CD14-positive monocyte (primary cell): ENCODE data around the gene BYSL. TPM values are rescaled to one million over a fixed set of nuclear protein-coding genes. Genes with fewer than 3 reads are reported as not detected.

Experiments
- DNase-seq, 3 donors: peaks; one replicate each; pipeline ENCODE4 v3.0.0-alpha.2; 2011 to 2022
- H2AFZ ChIP-seq: 2 replicates; pipeline ENCODE4 v1.6.0; 2012; ENCODE audit warnings: mild to moderate bottlenecking, low read depth, low read length, inconsistent platforms; ENCODE audit not compliant: insufficient read depth, poor library complexity, severe bottlenecking
- H3K27ac ChIP-seq, 2 donors: 1 replicate in 1 of 2; 2 replicates in 1 of 2; pipeline ENCODE4 v1.5.1; 2012 to 2013; ENCODE audit warnings: low read length in 2 of 2, control low read depth in 1 of 2, inconsistent platforms in 1 of 2, low read depth in 1 of 2, mild to moderate bottlenecking in 1 of 2
- H3K27me3 ChIP-seq, 2 donors: one replicate each; pipeline versions ENCODE4 v1.6.0 to v1.6.1; 2011 to 2013; ENCODE audit warnings: low read length in 2 of 2; ENCODE audit not compliant: control insufficient read depth in 2 of 2, insufficient read depth in 2 of 2
- H3K36me3 ChIP-seq, 2 donors: replicated peaks in 1 of 2; 1 replicate in 1 of 2; 2 replicates in 1 of 2; pipeline versions ENCODE4 v1.5.1 to v1.6.1; 2012 to 2013; ENCODE audit warnings: low read length in 2 of 2, control low read depth in 1 of 2, inconsistent platforms in 1 of 2, mild to moderate bottlenecking in 1 of 2; ENCODE audit not compliant: insufficient read depth in 2 of 2, control insufficient read depth in 1 of 2
- H3K4me1 ChIP-seq, 2 donors: 1 replicate in 1 of 2; 2 replicates in 1 of 2; pipeline versions ENCODE4 v1.5.1 to v1.6.1; 2012 to 2013; ENCODE audit warnings: low read length in 2 of 2, control low read depth in 1 of 2, inconsistent platforms in 1 of 2, mild to moderate bottlenecking in 1 of 2, moderate library complexity in 1 of 2; ENCODE audit not compliant: insufficient read depth in 2 of 2, control insufficient read depth in 1 of 2
- H3K4me2 ChIP-seq: replicated peaks from 2 replicates; pipeline ENCODE3; 2012; ENCODE audit warnings: low read length, moderate library complexity, mild to moderate bottlenecking; ENCODE audit not compliant: poor library complexity, severe bottlenecking; ENCODE audit errors: extremely low read depth
- H3K4me3 ChIP-seq, 3 experiments: fragments of 200-600 bp in 1 of 3; sonication (generic) in 1 of 3; replicated peaks in 1 of 3; 1 replicate in 2 of 3; 2 replicates in 1 of 3; pipeline ENCODE4 v1.5.1; 2011 to 2013; ENCODE audit warnings: low read length in 3 of 3, mild to moderate bottlenecking in 3 of 3, control low read depth in 2 of 3, low read depth in 2 of 3, inconsistent platforms in 1 of 3, moderate library complexity in 1 of 3
- H3K79me2 ChIP-seq: 2 replicates; pipeline ENCODE4 v1.6.0; 2012; ENCODE audit warnings: mild to moderate bottlenecking, control low read depth, inconsistent platforms, low read length, moderate library complexity; ENCODE audit not compliant: insufficient read depth
- H3K9ac ChIP-seq: 2 replicates; pipeline ENCODE4 v1.6.0; 2017; ENCODE audit warnings: low read length, mild to moderate bottlenecking; ENCODE audit not compliant: insufficient read depth, poor library complexity, severe bottlenecking
- H3K9me3 ChIP-seq, 2 donors: replicated peaks in 1 of 2; 1 replicate in 1 of 2; 2 replicates in 1 of 2; pipeline versions ENCODE4 v1.5.1 to v1.6.1; 2012 to 2013; ENCODE audit warnings: low read length in 2 of 2, control low read depth in 1 of 2; ENCODE audit not compliant: control insufficient read depth in 1 of 2, insufficient read depth in 1 of 2
- H4K20me1 ChIP-seq: 2 replicates; pipeline ENCODE4 v1.6.0; 2012; ENCODE audit warnings: mild to moderate bottlenecking, low read length, control low read depth, moderate library complexity; ENCODE audit not compliant: insufficient read depth
- H3K27ac Mint-ChIP-seq, 7 donors: one replicate each; pipeline ENCODE4 v1.8.0; 2020; ENCODE audit warnings: mild to moderate bottlenecking in 7 of 7, mixed read lengths in 7 of 7, moderate library complexity in 6 of 7, inconsistent platforms in 2 of 7
- H3K27me3 Mint-ChIP-seq, 3 donors: one replicate each; pipeline ENCODE4 v1.8.0; 2021 to 2022; ENCODE audit warnings: low read depth in 3 of 3, mild to moderate bottlenecking in 3 of 3, mixed read lengths in 3 of 3, moderate library complexity in 3 of 3, inconsistent platforms in 1 of 3
- H3K36me3 Mint-ChIP-seq, 2 donors: one replicate each; pipeline ENCODE4 v1.8.0; 2020; ENCODE audit warnings: mixed read lengths in 2 of 2, inconsistent platforms in 1 of 2, mild to moderate bottlenecking in 1 of 2
- H3K4me1 Mint-ChIP-seq: one replicate; pipeline ENCODE4 v1.8.0; 2020; ENCODE audit warnings: mild to moderate bottlenecking, mixed read lengths
- H3K4me3 Mint-ChIP-seq, 2 donors: one replicate each; pipeline ENCODE4 v1.8.0; 2020; ENCODE audit warnings: mild to moderate bottlenecking in 2 of 2, mixed read lengths in 2 of 2, moderate library complexity in 1 of 2
- H3K9me3 Mint-ChIP-seq, 7 donors: one replicate each; pipeline ENCODE4 v1.8.0; 2020 to 2022; ENCODE audit warnings: mixed read lengths in 7 of 7, mild to moderate bottlenecking in 6 of 7, moderate library complexity in 6 of 7, inconsistent platforms in 2 of 7
- CTCF ChIP-seq: fragments of 200-600 bp; IDR thresholded peaks from one replicate; pipeline ENCODE4 v1.8.0; 2022; ENCODE audit warnings: antibody characterized with exemption, mild to moderate bottlenecking
- WGBS: methylation state at CpG from one replicate; pipeline ENCODE4 v1.1.5; 2013; ENCODE audit warnings: missing lambda C conversion rate; ENCODE audit not compliant: insufficient coverage; 5-methylcytosine and 5-hydroxymethylcytosine counted together
- intact Hi-C, 2 donors: fragments of 100-400 bp; cut with micrococcal nuclease; formaldehyde crosslinking; loops; one replicate each; pipeline versions ENCODE4 v1.15.0 to v1.15.1; 2023
- polyA plus RNA-seq, 3 donors: library from polyadenylated mRNA; depleted of rRNA in 1 of 3; unstranded in 2 of 3; stranded (reverse) in 1 of 3; fragments of 300-500 nt in 2 of 3; fragments of >200 nt in 1 of 3; fragmentation: Illumina TruSeq in 2 of 3; gene quantifications; 1 replicate in 2 of 3; 2 replicates in 1 of 3; pipeline ENCODE4 v1.2.3, GENCODE V29; 2012 to 2021

The BYSL gene
- polyA plus RNA-seq, 3 donors = 2.7 to 4.2 (median 3.9) TPM

DNA sequence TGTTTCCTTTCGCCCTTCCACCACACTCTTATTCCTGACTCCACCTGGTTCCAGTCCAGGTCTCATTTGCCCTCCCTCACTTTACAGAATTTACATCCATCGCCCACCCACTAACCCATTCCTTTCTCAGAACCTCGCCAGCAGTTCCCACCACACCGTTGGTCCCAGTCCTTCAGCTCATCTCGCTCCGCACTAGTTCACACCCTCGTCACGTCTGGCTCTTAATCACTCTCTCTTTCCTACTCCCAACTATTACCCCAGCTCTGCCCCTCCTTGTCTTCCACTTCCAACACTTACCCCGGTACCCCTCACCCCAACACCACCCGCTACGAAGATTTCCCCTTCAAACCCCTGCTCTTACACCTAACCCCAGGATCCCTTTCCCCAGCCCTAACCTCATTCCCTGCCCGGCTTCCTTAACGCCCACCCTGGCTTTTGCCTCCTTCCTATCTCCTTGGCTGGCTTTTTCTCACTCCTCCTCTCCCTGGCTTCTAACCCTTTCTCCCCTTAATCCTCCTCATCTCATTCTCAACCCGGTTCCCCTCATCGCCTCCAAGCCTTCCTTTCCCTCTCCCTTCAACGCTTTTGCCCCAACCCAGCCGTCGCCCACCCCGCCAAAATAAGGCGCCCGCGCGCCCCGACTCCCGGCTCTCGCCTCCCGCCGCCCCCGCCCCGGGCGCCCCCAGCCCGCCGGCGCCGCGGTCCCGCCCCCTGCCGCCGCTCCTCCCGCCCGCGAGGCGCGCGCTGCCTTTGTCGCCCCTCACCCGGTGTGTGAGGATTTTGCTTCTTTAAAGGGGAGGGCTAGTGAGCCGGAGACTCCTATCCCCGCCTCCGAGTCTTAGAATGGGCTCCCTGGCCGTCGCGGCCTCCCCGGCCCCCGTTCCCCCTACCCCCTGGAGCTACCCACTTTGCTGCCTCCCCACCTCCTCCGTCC lies 26.7 kb upstream of the BYSL start:
- H3K27ac Mint-ChIP-seq = peak overlapping the region in 2 of 7 donors; percentile 90 to 96
- intact Hi-C loops = loop anchor here (5.0 to 10.0 kb wide), 4 partner anchors 107 to 170 kb away; partner anchors contain the start of genes TOMM6 (in 2 of the 2) and PRICKLE4 (in 1 of the 2)
- H3K27ac ChIP-seq = peak overlapping the region in 1 of 2 donors; percentile 95

More for the DNA sequence above, 26.7 kb upstream of the BYSL start:
- H3K4me1 Mint-ChIP-seq = peaks cover 13% of the 10 kb centered on the region
- whole genome bisulfite sequencing = 6% methylated on average over 25 of the region's 56 CpGs
- Histone ChIP-seq H3K4me3 (peak overlapping the region; percentile 85 to 95 (median 87)), H3K4me1 (peaks cover 18 to 24% of the 10 kb centered on the region in 2 donors), H3K27me3 (peaks cover 2 to 5% of the 10 kb centered on the region in 2 donors), H3K9ac (peak overlapping the region; percentile 84), H3K9me3 (no peaks in the 10 kb centered on the region), H2AFZ (peak overlapping the region; percentile 86), H3K79me2 (no peaks in the 10 kb centered on the region), H3K4me2 (peak overlapping the region; percentile 84), H3K36me3 (peaks cover 0 to 4% of the 10 kb centered on the region in 2 donors), H4K20me1 (no peaks in the 10 kb centered on the region)
- peak overlapping the region in 1 of 2 donors; percentile 94 for H3K4me3 Mint-ChIP-seq
- peak in 1 of 3 donors; percentile 11 for DNase-seq
- H3K9me3 Mint-ChIP-seq = no peaks in the 10 kb centered on the region
- TF ChIP-seq CTCF = no peak
- H3K27me3 Mint-ChIP-seq = no peaks in the 10 kb centered on the region
- peaks cover 2 to 3% of the 10 kb centered on the region in 2 donors for H3K36me3 Mint-ChIP-seq
